ENCODE data around the gene SEZ6.

DNA sequence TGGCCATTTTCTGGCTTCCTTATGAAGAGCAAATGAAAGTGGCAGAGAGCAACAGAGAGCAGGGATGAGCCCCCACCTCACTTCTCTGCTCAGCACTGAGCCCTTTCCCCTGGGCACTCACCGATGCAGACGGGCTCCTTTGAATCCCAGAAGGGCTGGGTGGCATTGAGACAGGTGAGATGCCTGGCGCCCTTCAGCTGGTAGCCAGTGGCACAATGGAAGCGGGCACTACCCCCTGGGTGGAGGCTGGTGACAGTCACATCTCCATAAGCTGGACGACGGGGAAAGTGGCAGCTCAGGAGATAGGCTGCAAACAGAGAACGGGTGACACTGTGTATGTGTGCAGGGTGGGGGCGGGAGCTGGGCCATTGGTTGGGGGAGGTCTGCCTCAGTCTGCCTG lies 42.0 kb downstream of the SEZ6 start:
- TF ChIP-seq, protein P1, sequence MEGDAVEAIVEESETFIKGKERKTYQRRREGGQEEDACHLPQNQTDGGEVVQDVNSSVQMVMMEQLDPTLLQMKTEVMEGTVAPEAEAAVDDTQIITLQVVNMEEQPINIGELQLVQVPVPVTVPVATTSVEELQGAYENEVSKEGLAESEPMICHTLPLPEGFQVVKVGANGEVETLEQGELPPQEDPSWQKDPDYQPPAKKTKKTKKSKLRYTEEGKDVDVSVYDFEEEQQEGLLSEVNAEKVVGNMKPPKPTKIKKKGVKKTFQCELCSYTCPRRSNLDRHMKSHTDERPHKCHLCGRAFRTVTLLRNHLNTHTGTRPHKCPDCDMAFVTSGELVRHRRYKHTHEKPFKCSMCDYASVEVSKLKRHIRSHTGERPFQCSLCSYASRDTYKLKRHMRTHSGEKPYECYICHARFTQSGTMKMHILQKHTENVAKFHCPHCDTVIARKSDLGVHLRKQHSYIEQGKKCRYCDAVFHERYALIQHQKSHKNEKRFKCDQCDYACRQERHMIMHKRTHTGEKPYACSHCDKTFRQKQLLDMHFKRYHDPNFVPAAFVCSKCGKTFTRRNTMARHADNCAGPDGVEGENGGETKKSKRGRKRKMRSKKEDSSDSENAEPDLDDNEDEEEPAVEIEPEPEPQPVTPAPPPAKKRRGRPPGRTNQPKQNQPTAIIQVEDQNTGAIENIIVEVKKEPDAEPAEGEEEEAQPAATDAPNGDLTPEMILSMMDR (IDR thresholded peaks at IDR 0.05), result no peak
- no peak for TF ChIP-seq EP300 (IDR thresholded peaks at IDR 0.05)
- no peak for TF ChIP-seq POLR2AphosphoS5 (IDR thresholded peaks at IDR 0.05)

All from stomach (tissue), 4 donors.